Measurements from ENCODE around the gene SEC16A.

DNA sequence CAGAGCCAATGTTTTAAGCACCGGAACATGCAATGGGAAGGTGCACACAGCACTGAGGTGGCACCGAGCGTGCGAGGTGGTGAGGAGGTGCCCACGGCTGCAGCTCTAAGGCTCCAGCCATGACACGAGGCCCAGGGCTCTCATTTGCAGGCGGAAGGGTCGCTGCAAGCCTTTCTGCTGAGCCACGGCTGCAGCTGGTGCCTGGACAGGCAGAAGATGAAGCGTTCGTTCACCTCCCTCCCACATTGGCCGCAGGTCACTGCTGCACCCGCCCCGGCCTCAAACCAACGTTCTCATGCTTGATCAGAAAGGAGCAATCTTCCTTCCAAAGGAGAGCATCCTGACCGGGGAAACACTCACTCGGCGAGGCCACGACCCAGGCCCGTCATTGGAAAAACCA lies 38.7 kb downstream of the SEC16A start:
- TF ChIP-seq POLR2A (IDR thresholded peaks at IDR 0.05): no peak
- TF ChIP-seq, protein P1, sequence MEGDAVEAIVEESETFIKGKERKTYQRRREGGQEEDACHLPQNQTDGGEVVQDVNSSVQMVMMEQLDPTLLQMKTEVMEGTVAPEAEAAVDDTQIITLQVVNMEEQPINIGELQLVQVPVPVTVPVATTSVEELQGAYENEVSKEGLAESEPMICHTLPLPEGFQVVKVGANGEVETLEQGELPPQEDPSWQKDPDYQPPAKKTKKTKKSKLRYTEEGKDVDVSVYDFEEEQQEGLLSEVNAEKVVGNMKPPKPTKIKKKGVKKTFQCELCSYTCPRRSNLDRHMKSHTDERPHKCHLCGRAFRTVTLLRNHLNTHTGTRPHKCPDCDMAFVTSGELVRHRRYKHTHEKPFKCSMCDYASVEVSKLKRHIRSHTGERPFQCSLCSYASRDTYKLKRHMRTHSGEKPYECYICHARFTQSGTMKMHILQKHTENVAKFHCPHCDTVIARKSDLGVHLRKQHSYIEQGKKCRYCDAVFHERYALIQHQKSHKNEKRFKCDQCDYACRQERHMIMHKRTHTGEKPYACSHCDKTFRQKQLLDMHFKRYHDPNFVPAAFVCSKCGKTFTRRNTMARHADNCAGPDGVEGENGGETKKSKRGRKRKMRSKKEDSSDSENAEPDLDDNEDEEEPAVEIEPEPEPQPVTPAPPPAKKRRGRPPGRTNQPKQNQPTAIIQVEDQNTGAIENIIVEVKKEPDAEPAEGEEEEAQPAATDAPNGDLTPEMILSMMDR (IDR thresholded peaks at IDR 0.05): no peak
